Suppressor macrophage treated with lipopolysaccharide for 4 hours (primary cell): ENCODE data around the gene GABARAPL2.
A peak's percentile ranks its signal among the peaks of the same experiment; 100 is the strongest.

Experiments used
- DNase-seq: peaks from one replicate; pipeline ENCODE4 v3.0.0-alpha.2; 2020

GABARAPL2 gene

GRCh38 chr16:75593825-75594820, 27.9 kb downstream of the GABARAPL2 start:
- DNase-seq, result no peak

GRCh38 chr16:75599452-75600277, 33.5 kb downstream of the GABARAPL2 start:
- DNase-seq, result no peak

GRCh38 chr16:75603241-75603640, 37.1 kb downstream of the GABARAPL2 start:
- DNase-seq, result no peak

- no peak for DNase-seq
These were observed 40.3 kb downstream of the GABARAPL2 start for GRCh38 chr16:75606507-75606906.

GRCh38 chr16:75614066-75614897, 48.1 kb downstream of the GABARAPL2 start:
- peak; percentile 18 for DNase-seq

GRCh38 chr16:75615619-75616018, 49.4 kb downstream of the GABARAPL2 start:
- DNase-seq, result no peak

GRCh38 chr16:75616521-75617010, 50.4 kb downstream of the GABARAPL2 start:
- DNase-seq, result no peak

- DNase-seq, result no peak
These were observed 50.9 kb downstream of the GABARAPL2 start for GRCh38 chr16:75617121-75617520.

- DNase-seq, result no peak
These were observed 52.6 kb downstream of the GABARAPL2 start for GRCh38 chr16:75618780-75619179.

GRCh38 chr16:75620326-75621169, 54.4 kb downstream of the GABARAPL2 start:
- no peak for DNase-seq

GRCh38 chr16:75621170-75621477, 54.9 kb downstream of the GABARAPL2 start:
- no peak for DNase-seq

GRCh38 chr16:75622761-75623605, 56.8 kb downstream of the GABARAPL2 start, which contains the start of gene ADAT1:
TSS of gene ADAT1 (minus strand) at chr16:75623281. CDS start at chr16:75620799, 2,482 bp downstream.
- peak; percentile 98 for DNase-seq

GRCh38 chr16:75624921-75625334, 58.7 kb downstream of the GABARAPL2 start:
- DNase-seq, result no peak

- DNase-seq, result no peak
These were observed 60.6 kb downstream of the GABARAPL2 start for GRCh38 chr16:75626806-75627205.
